Activated CD4-positive, alpha-beta T cell treated with anti-CD3 and anti-CD28 coated beads, Interleukin-2, amount 50 U/mL, for 16 hours (primary cell): Measurements from ENCODE around the gene MVD.
"Not testable (repeated sequence)": the region's sequence is repeated elsewhere in the genome, so short reads cannot be mapped to it uniquely, and the experiment has no call there.

Source experiments
- DNase-seq: peaks from one replicate; pipeline ENCODE4 v3.0.0-alpha.2; 2020

The MVD gene

GRCh38 chr16:88622866-88623265, 40.0 kb downstream of the MVD start:
- DNase-seq, result no peak

- DNase-seq, result no peak
Observed at GRCh38 chr16:88622125-88622524, 40.8 kb downstream of the MVD start.

GRCh38 chr16:88619859-88620815, 42.8 kb downstream of the MVD start:
- DNase-seq, result peak; percentile 70

GRCh38 chr16:88618956-88619667, 43.8 kb downstream of the MVD start:
- no peak for DNase-seq

- DNase-seq, result no peak
Observed at GRCh38 chr16:88618182-88618955, 44.5 kb downstream of the MVD start.

GRCh38 chr16:88617268-88618031, 45.4 kb downstream of the MVD start:
- no peak for DNase-seq

- DNase-seq, result no peak
Observed at GRCh38 chr16:88616736-88617135, 46.2 kb downstream of the MVD start.

GRCh38 chr16:88616320-88616719, 46.6 kb downstream of the MVD start:
- no peak for DNase-seq

GRCh38 chr16:88614818-88615580, 47.9 kb downstream of the MVD start:
- DNase-seq, result no peak

GRCh38 chr16:88613911-88614817, 48.7 kb downstream of the MVD start:
- no peak for DNase-seq

GRCh38 chr16:88613293-88613692, 49.6 kb downstream of the MVD start:
- no peak for DNase-seq

GRCh38 chr16:88610909-88611812, 51.7 kb downstream of the MVD start:
- DNase-seq, result no peak

- DNase-seq, result no peak
Observed at GRCh38 chr16:88610080-88610479, 52.8 kb downstream of the MVD start.

- DNase-seq, result not testable (repeated sequence)
Observed at GRCh38 chr16:88609426-88609825, 53.5 kb downstream of the MVD start.

GRCh38 chr16:88608076-88608475, 54.8 kb downstream of the MVD start:
- DNase-seq, result no peak

- DNase-seq, result no peak
Observed at GRCh38 chr16:88606148-88606757, 56.6 kb downstream of the MVD start.

GRCh38 chr16:88605186-88606147, 57.4 kb downstream of the MVD start:
- no peak for DNase-seq

- no peak for DNase-seq
Observed at GRCh38 chr16:88602091-88602490, 60.8 kb downstream of the MVD start.
